ENCODE results near the gene UNK. TPM values are rescaled to one million over a fixed set of nuclear protein-coding genes. Genes with fewer than 3 reads are reported as not detected.
A peak's percentile ranks its signal among the peaks of the same experiment; 100 is the strongest.

The UNK gene
- total and polyA plus RNA-seq, 2 of the 13 experiments (the other 11 are each of a cell fraction or from before 2014, with no cell fraction given), result 31.6 to 33.0 TPM

GRCh38 chr17:75773121-75773807 is 11.3 kb upstream of the UNK start (continued):
- TF ChIP-seq, protein P1, sequence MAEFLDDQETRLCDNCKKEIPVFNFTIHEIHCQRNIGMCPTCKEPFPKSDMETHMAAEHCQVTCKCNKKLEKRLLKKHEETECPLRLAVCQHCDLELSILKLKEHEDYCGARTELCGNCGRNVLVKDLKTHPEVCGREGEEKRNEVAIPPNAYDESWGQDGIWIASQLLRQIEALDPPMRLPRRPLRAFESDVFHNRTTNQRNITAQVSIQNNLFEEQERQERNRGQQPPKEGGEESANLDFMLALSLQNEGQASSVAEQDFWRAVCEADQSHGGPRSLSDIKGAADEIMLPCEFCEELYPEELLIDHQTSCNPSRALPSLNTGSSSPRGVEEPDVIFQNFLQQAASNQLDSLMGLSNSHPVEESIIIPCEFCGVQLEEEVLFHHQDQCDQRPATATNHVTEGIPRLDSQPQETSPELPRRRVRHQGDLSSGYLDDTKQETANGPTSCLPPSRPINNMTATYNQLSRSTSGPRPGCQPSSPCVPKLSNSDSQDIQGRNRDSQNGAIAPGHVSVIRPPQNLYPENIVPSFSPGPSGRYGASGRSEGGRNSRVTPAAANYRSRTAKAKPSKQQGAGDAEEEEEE (CRISPR knock-in tag; IDR thresholded peaks at IDR 0.05; ENCODE audit: borderline replicate concordance), result no peak
- no peak for TF ChIP-seq MAFK (conservative IDR thresholded peaks at IDR 0.05 in 1 of 2, IDR thresholded peaks at IDR 0.05 in 1 of 2; ENCODE audit: low read length in 2 of 2)
- TF ChIP-seq KDM4B (CRISPR knock-in tag; IDR thresholded peaks at IDR 0.05), result no peak
- TF ChIP-seq ATF3 (CRISPR knock-in tag; IDR thresholded peaks at IDR 0.05), result no peak
- TF ChIP-seq ZNF558 (CRISPR knock-in tag; IDR thresholded peaks at IDR 0.05; ENCODE audit: borderline replicate concordance), result no peak
- no peak for TF ChIP-seq SRSF1 (optimal IDR thresholded peaks at IDR 0.05; ENCODE audit: low read depth, low read length)
- TF ChIP-seq HNRNPLL (IDR thresholded peaks at IDR 0.05; ENCODE audit: low read depth, low read length, poor library complexity, severe bottlenecking), result peak; percentile 50
- TF ChIP-seq, protein P2, sequence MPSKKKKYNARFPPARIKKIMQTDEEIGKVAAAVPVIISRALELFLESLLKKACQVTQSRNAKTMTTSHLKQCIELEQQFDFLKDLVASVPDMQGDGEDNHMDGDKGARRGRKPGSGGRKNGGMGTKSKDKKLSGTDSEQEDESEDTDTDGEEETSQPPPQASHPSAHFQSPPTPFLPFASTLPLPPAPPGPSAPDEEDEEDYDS (CRISPR knock-in tag; IDR thresholded peaks at IDR 0.05), result no peak
- TF ChIP-seq FOSL2 (CRISPR knock-in tag; IDR thresholded peaks at IDR 0.05), result peak; percentile 33; the same call in 1 of the 2 replicates
- no peak for TF ChIP-seq BATF2 (CRISPR knock-in tag; IDR thresholded peaks at IDR 0.05)
- TF ChIP-seq, protein P3, sequence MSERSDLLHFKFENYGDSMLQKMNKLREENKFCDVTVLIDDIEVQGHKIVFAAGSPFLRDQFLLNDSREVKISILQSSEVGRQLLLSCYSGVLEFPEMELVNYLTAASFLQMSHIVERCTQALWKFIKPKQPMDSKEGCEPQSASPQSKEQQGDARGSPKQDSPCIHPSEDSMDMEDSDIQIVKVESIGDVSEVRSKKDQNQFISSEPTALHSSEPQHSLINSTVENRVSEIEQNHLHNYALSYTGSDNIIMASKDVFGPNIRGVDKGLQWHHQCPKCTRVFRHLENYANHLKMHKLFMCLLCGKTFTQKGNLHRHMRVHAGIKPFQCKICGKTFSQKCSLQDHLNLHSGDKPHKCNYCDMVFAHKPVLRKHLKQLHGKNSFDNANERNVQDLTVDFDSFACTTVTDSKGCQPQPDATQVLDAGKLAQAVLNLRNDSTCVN (CRISPR knock-in tag; IDR thresholded peaks at IDR 0.05; ENCODE audit: borderline replicate concordance), result 0 out of 2 replicates have a peak, but pooled peaks have one; percentile 25
- TF ChIP-seq JUN (CRISPR knock-in tag; IDR thresholded peaks at IDR 0.05), result no peak
- TF ChIP-seq ZNF652 (CRISPR knock-in tag; IDR thresholded peaks at IDR 0.05; ENCODE audit: borderline replicate concordance, low read depth), result no peak

Measured in HepG2 (cell line).